HG02973 (cell line): ENCODE data around the gene SEC16A.

Experiments
- ATAC-seq: cut with Tn5 transposase; IDR thresholded peaks from one replicate; pipeline ENCODE4 v1.9.1; 2021; ENCODE audit warnings: moderate library complexity; ENCODE audit not compliant: unreplicated experiment

The SEC16A gene

DNA sequence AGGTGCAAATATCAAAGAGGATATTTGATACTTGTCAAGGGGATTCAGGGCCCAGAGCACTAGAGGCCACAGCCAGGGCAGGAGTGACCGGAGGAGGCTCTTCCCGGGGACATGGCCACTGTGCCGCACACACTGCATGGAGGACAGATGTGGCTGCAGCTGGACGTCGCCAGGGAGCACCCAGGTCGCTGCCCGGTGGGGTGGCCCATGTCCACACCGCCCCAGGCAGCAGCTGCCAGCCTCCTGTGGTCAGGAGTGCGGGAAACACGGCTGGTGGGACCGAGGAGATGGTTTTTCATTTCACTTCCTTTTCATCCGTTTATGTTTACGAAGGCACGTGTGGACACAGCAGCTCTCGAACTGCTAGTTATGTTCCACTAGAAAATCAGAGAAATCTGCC lies 15.1 kb downstream of the SEC16A start:
- no peak for ATAC-seq

GRCh38 chr9:136466155-136466541 lies 16.7 kb downstream of the SEC16A start:
- ATAC-seq = no peak

DNA sequence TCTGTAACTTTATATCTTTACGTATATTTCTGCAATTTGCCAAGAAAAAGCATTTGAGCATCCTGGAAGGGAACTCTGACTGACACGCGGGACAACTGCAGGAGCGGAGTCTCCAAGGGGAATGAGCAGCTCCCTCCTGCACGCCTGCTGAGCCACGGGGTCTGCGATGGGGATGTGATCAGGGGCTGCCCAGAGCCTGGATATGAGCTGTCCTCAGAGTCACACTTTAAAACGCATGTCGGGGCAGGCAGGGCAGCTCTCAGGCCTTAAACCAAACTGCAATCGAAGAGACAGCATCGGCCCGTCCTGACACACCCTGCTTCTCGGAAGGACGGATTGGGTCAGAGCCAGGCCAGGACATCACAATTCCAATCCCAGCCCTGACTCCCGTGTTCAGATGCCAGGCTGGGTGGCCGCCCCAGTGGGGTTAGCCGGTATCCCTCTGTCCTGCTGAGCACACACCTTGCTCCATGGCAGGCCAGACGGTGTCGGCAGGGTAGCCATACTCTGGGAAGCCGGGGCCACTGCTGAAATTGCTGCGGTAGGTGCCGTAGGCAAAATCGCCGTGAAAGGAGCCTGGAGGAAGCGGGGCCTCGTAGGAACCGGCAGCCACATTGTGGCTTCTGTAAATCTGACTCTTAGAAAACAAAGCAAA lies 17.2 kb downstream of the SEC16A start:
- ATAC-seq = no peak

DNA sequence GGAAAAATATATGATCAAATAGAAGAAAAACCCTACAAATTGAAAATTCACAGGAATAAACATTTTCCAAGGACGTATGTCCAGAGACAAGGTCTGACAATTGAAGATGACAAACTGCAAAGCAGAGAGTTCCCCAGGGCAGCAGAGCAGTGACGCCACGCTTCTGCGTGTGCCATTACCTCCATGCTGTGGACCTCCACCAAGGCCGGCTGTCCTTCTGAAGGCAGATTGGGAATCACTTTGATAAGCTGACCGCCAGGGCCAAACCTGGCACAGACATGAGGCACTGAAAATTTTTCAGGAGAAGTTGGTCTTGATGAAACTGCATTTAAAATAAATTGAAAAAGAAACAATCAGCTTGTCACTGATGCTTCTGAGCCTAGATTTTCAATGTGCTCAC lies 18.6 kb downstream of the SEC16A start:
- ATAC-seq = no peak

GRCh38 chr9:136463578-136463977 lies 19.3 kb downstream of the SEC16A start:
- ATAC-seq = no peak

DNA sequence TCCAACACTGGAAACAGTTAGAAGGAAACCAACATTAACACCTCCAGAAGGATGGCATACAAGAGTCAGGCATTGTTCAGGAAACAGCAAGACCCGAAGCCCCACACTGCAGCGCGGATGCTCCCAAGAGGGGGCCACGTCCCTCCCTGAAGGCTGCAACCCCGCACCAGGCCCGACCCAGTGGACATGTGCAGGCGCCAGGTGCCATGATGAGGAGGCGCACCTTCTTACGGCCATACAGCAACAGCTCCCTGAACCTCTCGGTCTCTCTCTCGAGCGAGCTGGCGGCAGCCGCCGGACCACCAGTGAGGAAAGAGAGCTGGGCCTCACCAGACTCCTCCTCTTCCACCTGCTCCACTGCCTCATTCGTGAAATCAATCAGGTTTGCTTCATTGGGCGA lies 20.2 kb downstream of the SEC16A start:
- no peak for ATAC-seq

GRCh38 chr9:136460772-136461325 lies 22.0 kb downstream of the SEC16A start:
- no peak for ATAC-seq

GRCh38 chr9:136459425-136459824 lies 23.4 kb downstream of the SEC16A start:
- no peak for ATAC-seq

GRCh38 chr9:136457326-136457725 lies 25.5 kb downstream of the SEC16A start:
- ATAC-seq = no peak

DNA sequence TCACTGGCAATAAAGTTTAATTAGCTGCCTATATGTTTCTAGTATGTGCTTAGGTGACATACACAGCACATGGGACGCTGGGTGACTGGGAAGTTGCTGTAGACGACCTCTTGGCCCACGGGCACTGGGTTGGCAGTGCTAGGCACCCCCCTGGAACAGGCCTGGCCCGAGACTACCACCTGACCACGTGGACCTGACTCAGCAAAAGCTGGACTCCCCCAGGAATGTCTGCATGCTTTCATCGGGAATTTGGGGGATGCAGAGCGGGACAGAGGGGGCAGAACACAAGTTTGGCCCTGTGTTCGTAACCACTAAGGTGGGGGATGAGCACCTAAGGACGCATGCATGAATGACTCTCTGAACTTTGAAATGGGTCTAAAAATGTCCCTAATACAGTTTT lies 26.6 kb downstream of the SEC16A start:
- no peak for ATAC-seq

GRCh38 chr9:136455043-136456002 lies 27.5 kb downstream of the SEC16A start:
- no peak for ATAC-seq

- no peak for ATAC-seq
These were observed 28.6 kb downstream of the SEC16A start for GRCh38 chr9:136454026-136454796.

DNA sequence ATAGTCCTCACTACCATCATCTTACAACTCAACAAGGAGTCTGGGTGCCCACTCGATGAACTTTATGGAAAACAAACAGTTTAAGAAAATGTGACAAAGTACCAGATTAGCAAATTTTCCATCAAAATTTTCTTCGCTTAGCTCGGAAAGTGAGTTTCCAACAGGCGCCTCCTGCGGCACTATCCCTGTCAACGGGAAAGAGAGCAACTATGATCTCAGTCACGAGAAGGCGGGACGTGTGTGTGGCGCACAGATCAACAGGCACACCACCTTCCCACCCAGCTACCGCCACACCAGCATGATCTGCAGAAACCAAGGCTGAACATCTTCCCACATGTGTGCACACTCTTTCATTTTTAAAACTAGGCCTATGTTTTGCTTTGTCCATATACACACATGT lies 29.5 kb downstream of the SEC16A start:
- no peak for ATAC-seq

DNA sequence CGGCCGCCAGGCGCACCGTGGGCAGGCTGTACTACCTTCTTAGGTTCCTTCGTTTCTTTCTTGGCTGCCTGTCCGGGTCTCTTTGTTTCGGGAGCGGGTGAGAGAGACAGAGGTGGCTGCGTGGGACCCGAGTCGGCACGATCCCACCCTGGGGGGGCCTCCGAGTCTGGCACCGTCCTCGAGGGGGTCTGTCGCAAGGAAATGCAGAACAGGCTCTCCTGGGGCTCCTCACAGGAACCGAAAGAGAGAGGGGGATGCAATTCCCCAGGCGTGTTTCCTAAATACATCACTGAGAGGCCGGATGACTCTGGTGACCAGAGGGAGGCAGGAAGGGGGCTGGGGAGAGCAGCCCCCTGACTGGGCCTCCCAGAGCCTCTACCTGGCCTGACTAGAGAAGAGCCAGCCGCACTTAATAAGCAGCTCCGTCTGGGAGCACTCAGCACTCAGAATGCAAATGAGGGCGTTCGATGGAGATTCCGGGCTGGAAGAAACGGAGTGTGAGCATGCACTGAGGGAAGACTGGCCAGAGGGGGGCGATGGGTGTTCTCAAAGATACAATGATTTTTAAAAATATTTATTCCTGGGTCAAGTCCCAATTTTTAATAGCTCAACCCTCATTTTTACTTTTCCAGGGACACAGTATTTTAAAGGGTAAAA lies 31.5 kb downstream of the SEC16A start:
- ATAC-seq = no peak

DNA sequence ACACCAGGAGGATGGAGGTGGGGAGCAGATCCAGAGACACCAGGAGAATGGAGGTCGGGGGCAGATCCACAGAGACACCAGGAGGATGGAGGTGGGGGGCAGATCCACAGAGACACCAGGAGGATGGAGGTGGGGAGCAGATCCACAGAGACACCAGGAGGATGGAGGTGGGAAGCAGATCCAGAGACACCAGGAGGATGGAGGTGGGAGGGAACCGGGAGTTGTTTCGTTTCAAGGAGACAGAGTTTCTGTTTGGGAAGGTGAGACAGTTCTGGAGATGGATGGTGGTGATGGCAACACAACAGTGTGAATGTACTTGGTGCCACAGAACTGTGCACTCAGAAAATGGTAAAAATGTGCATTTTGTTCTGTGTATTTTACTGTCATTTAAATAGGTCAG lies 34.2 kb downstream of the SEC16A start:
- ATAC-seq = no peak

DNA sequence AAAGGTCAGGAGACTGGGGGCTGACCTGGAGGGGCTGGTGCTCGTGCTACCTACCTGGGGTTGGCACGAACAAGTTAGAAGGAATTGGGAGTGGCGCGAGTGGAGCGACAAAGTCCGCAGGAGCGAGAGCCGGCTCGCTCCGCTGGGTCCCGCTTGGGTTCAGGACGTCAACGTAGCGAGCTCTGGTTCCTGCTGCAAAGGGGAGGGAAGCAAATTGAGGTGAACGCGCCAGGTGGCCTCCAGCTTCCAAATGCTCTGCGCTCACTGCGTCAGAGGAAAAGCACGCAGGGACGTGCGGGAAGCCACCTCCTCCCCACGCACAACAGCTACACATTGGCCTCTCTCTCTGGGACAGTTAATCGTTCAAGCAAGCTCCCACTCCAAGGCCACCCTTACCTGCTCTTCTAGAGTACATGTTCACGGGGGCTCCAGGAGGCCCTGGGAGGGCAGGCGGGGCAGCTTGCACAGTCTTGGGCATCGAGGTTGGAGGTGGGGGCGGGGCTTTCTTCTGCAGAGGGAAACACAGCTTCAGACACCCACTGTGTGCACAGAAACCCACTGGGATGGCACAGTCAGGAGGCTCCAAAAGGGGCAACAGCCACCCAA lies 35.6 kb downstream of the SEC16A start:
- ATAC-seq = no peak

DNA sequence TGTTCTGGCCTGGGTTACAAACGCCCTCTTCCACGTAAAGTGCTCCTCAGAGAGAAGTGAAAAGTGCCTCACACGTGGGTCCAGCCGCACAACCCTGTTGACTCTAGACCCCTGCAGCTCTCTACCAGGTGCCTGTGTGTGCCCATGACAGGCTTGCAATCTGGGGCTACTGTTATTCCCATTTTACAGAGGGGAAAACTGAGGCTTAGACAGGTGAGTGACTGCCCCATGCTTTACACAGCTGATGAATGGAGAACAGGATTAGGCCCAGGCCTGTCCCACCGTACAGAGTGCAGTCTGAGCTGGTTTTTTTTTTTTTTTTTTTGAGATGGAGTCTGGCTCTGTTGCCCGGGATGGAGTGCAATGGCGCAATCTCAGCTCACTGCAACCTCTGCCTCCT lies 37.0 kb downstream of the SEC16A start:
- ATAC-seq = no peak

DNA sequence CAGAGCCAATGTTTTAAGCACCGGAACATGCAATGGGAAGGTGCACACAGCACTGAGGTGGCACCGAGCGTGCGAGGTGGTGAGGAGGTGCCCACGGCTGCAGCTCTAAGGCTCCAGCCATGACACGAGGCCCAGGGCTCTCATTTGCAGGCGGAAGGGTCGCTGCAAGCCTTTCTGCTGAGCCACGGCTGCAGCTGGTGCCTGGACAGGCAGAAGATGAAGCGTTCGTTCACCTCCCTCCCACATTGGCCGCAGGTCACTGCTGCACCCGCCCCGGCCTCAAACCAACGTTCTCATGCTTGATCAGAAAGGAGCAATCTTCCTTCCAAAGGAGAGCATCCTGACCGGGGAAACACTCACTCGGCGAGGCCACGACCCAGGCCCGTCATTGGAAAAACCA lies 38.7 kb downstream of the SEC16A start:
- ATAC-seq = no peak

DNA sequence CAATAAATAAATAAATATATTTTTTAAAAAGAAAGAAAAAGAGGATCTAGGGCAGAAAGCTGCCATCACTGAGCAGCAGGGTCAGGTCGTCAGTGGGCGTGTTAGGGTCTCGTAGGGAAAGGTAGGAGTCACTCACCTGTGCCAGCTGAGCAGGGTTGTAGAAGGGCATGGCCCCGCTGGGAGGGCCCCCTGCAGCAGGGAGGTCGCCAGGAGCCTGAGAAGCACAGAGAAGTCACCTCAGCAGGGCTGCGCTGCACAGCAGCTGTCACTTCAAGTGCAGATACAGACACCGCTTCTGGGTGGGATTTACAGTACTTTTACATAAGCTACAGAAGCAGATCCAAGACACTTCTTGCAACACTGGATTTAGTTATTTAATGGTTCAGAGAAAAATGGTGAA lies 39.2 kb downstream of the SEC16A start:
- ATAC-seq = no peak

DNA sequence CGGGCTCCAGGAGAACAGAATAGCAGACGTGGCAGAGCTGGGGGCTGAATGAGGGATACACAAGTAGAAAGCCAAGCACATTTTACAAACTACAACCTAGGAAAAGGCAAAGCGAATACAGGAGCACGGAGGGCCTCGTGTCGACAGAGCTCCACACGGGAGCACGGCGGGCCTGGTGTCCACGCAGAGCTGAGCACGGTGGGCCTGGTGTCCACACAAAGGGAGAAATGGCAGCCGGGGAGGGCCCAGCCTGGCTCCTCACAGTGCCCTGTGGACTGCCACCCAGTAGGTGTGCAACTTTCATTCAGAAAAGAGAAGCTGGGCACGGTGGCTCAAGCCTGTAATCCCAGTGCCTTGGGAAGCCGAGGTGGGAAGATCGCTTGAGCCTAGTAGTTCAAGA lies 39.8 kb downstream of the SEC16A start:
- ATAC-seq = no peak
